PC-3 (cell line): ENCODE measurements around the gene WHRN.

ENCODE experiments used
- EZH2 ChIP-seq: fragments of 300-600 bp; sonication (generic); IDR thresholded peaks from one replicate; pipeline ENCODE4 v1.6.1; 2017; ENCODE audit warnings: antibody characterized with exemption, mild to moderate bottlenecking, low read length; ENCODE audit not compliant: unreplicated experiment
- TF ChIP-seq, protein P1 (sequence below): fragments of 300-600 bp; sonication (generic); conservative IDR thresholded peaks from 2 replicates; pipeline ENCODE4 v1.5.1; 2017; ENCODE audit warnings: antibody characterized with exemption, low read depth, mild to moderate bottlenecking, low read length

DNA sequence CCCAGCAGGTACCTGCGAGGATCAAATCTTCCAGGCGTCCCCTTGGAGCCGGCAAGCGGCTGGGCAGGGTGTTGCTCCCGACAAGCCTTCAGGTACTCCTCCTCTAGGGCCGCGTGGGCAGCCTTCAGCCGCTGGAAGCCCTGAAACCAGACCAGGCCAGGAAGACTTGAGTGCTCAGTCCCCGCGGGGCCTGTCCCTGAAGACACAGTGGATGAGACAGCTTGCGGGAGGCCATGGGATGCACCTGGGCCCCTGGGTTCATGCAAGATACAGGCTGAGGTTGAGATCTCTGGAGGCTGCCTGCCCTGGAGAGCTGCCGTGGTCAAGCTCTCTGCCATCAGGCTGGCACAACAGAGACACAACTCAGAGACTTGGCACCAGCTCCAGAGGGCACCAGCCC lies 142.9 kb downstream of the WHRN start:
- TF ChIP-seq, protein P1, sequence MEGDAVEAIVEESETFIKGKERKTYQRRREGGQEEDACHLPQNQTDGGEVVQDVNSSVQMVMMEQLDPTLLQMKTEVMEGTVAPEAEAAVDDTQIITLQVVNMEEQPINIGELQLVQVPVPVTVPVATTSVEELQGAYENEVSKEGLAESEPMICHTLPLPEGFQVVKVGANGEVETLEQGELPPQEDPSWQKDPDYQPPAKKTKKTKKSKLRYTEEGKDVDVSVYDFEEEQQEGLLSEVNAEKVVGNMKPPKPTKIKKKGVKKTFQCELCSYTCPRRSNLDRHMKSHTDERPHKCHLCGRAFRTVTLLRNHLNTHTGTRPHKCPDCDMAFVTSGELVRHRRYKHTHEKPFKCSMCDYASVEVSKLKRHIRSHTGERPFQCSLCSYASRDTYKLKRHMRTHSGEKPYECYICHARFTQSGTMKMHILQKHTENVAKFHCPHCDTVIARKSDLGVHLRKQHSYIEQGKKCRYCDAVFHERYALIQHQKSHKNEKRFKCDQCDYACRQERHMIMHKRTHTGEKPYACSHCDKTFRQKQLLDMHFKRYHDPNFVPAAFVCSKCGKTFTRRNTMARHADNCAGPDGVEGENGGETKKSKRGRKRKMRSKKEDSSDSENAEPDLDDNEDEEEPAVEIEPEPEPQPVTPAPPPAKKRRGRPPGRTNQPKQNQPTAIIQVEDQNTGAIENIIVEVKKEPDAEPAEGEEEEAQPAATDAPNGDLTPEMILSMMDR, result no peak
- TF ChIP-seq EZH2, result no peak
